SK-N-SH treated with all-trans-retinoic acid at 6 μM for 48 hours (cell line): ENCODE measurements around the gene IRS1.
A peak's percentile ranks its signal among the peaks of the same experiment; 100 is the strongest.

ENCODE experiments used
- ATAC-seq: fragments of 200-7000 bp; cut with Tn5 transposase; 3 replicates; pipeline ENCODE4 v1.9.1; 2020; ENCODE audit warnings: mild to moderate bottlenecking, moderate library complexity
- ARNTL ChIP-seq: fragments of 450-650 bp; formaldehyde crosslinking; IDR thresholded peaks from 2 replicates; pipeline ENCODE4 v1.5.0; 2020; ENCODE audit warnings: low read depth, mild to moderate bottlenecking, moderate library complexity, borderline replicate concordance
- BACH2 ChIP-seq: fragments of 250-450 bp; sonication (Bioruptor Pico); IDR thresholded peaks from 2 replicates; pipeline ENCODE4 v1.9.0; 2021; ENCODE audit warnings: mild to moderate bottlenecking, borderline replicate concordance
- CREB5 ChIP-seq: fragments of 250-450 bp; sonication (Bioruptor Pico); IDR thresholded peaks from 2 replicates; pipeline ENCODE4 v1.5.1; 2020; ENCODE audit warnings: low read depth, mild to moderate bottlenecking, moderate library complexity
- CSDC2 ChIP-seq: fragments of 250-450 bp; sonication (Bioruptor Pico); IDR thresholded peaks from 2 replicates; pipeline ENCODE4 v1.5.0; 2020; ENCODE audit warnings: mild to moderate bottlenecking, moderate library complexity
- ESRRG ChIP-seq: fragments of 250-450 bp; sonication (Bioruptor Pico); IDR thresholded peaks from 2 replicates; pipeline ENCODE4 v1.6.1; 2021; ENCODE audit warnings: mild to moderate bottlenecking
- GLIS3 ChIP-seq: fragments of 250-450 bp; sonication (Bioruptor Pico); IDR thresholded peaks from 2 replicates; pipeline ENCODE4 v1.5.0; 2020; ENCODE audit warnings: mild to moderate bottlenecking, moderate library complexity
- ISL1 ChIP-seq: fragments of 250-450 bp; sonication (Bioruptor Pico); IDR thresholded peaks from 2 replicates; pipeline ENCODE4 v2.1.2; 2022; ENCODE audit warnings: mild to moderate bottlenecking, moderate library complexity
- OSR1 ChIP-seq: fragments of 250-450 bp; sonication (Bioruptor Pico); IDR thresholded peaks from 2 replicates; pipeline ENCODE4 v1.8.0; 2022; ENCODE audit warnings: moderate library complexity, mild to moderate bottlenecking, inconsistent platforms
- POU6F1 ChIP-seq: fragments of 250-450 bp; sonication (Bioruptor Pico); IDR thresholded peaks from 2 replicates; pipeline ENCODE4 v1.8.0; 2021; ENCODE audit warnings: low read depth, mild to moderate bottlenecking, moderate library complexity, borderline replicate concordance
- PPARA ChIP-seq: fragments of 250-450 bp; sonication (Bioruptor Pico); IDR thresholded peaks from 2 replicates; pipeline ENCODE4 v1.5.0; 2020; ENCODE audit warnings: mild to moderate bottlenecking, borderline replicate concordance
- RARB ChIP-seq: fragments of 250-450 bp; sonication (Bioruptor Pico); IDR thresholded peaks from 2 replicates; pipeline ENCODE4 v1.8.0; 2021; ENCODE audit warnings: mild to moderate bottlenecking, moderate library complexity
- TCF4 ChIP-seq: fragments of 250-450 bp; sonication (Bioruptor Pico); IDR thresholded peaks from 2 replicates; pipeline ENCODE4 v1.8.0; 2021; ENCODE audit warnings: mild to moderate bottlenecking, moderate library complexity, borderline replicate concordance
- TOX ChIP-seq: fragments of 250-450 bp; sonication (Bioruptor Pico); IDR thresholded peaks from 2 replicates; pipeline ENCODE4 v1.8.0; 2021; ENCODE audit warnings: mild to moderate bottlenecking, moderate library complexity, borderline replicate concordance
- TSHZ2 ChIP-seq: fragments of 250-450 bp; sonication (Bioruptor Pico); IDR thresholded peaks from 2 replicates; pipeline ENCODE4 v1.5.0; 2020; ENCODE audit warnings: mild to moderate bottlenecking, moderate library complexity
- ZC3H10 ChIP-seq: fragments of 250-450 bp; sonication (Bioruptor Pico); IDR thresholded peaks from 2 replicates; pipeline ENCODE4 v1.5.1; 2021; ENCODE audit warnings: mild to moderate bottlenecking, moderate library complexity
- ZFP3 ChIP-seq: fragments of 250-450 bp; sonication (Bioruptor Pico); IDR thresholded peaks from 2 replicates; pipeline ENCODE4 v1.5.0; 2020; ENCODE audit warnings: mild to moderate bottlenecking, moderate library complexity
- ZFP30 ChIP-seq: fragments of 450-650 bp; formaldehyde crosslinking; IDR thresholded peaks from 2 replicates; pipeline ENCODE4 v1.5.0; 2022; ENCODE audit warnings: mild to moderate bottlenecking, moderate library complexity
- ZNF565 ChIP-seq: fragments of 450-650 bp; formaldehyde crosslinking; conservative IDR thresholded peaks from 2 replicates; pipeline ENCODE4 v1.5.0; 2020; ENCODE audit warnings: low read depth, mild to moderate bottlenecking, moderate library complexity
- ZNF70 ChIP-seq: fragments of 450-650 bp; formaldehyde crosslinking; IDR thresholded peaks from 2 replicates; pipeline ENCODE4 v1.5.0; 2020; ENCODE audit warnings: mild to moderate bottlenecking, moderate library complexity
- ZNF8 ChIP-seq: fragments of 450-650 bp; formaldehyde crosslinking; IDR thresholded peaks from 2 replicates; pipeline ENCODE4 v1.5.0; 2020; ENCODE audit warnings: mild to moderate bottlenecking, moderate library complexity
- TF ChIP-seq, protein P1 (sequence below): fragments of 250-450 bp; sonication (Bioruptor Pico); IDR thresholded peaks from 2 replicates; pipeline ENCODE4 v1.5.1; 2021; ENCODE audit warnings: mild to moderate bottlenecking, moderate library complexity
- TF ChIP-seq, protein P2 (sequence below): fragments of 250-450 bp; sonication (Bioruptor Pico); IDR thresholded peaks from 2 replicates; pipeline ENCODE4 v1.8.0; 2020; ENCODE audit warnings: mild to moderate bottlenecking, moderate library complexity, borderline replicate concordance

IRS1 gene

GRCh38 chr2:226793646-226794045 is 6.0 kb downstream of the IRS1 start:
- TF ChIP-seq RARB (CRISPR knock-in tag) (no peak), ARNTL (CRISPR knock-in tag) (no peak), ZFP3 (CRISPR knock-in tag) (no peak), TSHZ2 (CRISPR knock-in tag) (no peak), CSDC2 (CRISPR knock-in tag) (no peak), POU6F1 (CRISPR knock-in tag) (no peak), ISL1 (peak; percentile 26; the same call in 1 of the 2 replicates), GLIS3 (CRISPR knock-in tag) (no peak), OSR1 (CRISPR knock-in tag) (no peak), BACH2 (CRISPR knock-in tag) (no peak), ZC3H10 (CRISPR knock-in tag) (no peak), CREB5 (no peak), ZNF565 (CRISPR knock-in tag) (no peak), ZFP30 (CRISPR knock-in tag) (no peak), ZNF8 (CRISPR knock-in tag) (no peak), TCF4 (CRISPR knock-in tag) (0 out of 2 replicates have a peak, but pooled peaks have one; percentile 25)
- TF ChIP-seq, protein P1, sequence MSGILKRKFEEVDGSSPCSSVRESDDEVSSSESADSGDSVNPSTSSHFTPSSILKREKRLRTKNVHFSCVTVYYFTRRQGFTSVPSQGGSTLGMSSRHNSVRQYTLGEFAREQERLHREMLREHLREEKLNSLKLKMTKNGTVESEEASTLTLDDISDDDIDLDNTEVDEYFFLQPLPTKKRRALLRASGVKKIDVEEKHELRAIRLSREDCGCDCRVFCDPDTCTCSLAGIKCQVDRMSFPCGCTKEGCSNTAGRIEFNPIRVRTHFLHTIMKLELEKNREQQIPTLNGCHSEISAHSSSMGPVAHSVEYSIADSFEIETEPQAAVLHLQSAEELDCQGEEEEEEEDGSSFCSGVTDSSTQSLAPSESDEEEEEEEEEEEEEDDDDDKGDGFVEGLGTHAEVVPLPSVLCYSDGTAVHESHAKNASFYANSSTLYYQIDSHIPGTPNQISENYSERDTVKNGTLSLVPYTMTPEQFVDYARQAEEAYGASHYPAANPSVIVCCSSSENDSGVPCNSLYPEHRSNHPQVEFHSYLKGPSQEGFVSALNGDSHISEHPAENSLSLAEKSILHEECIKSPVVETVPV (CRISPR knock-in tag) = no peak
- TF ChIP-seq, protein P2, sequence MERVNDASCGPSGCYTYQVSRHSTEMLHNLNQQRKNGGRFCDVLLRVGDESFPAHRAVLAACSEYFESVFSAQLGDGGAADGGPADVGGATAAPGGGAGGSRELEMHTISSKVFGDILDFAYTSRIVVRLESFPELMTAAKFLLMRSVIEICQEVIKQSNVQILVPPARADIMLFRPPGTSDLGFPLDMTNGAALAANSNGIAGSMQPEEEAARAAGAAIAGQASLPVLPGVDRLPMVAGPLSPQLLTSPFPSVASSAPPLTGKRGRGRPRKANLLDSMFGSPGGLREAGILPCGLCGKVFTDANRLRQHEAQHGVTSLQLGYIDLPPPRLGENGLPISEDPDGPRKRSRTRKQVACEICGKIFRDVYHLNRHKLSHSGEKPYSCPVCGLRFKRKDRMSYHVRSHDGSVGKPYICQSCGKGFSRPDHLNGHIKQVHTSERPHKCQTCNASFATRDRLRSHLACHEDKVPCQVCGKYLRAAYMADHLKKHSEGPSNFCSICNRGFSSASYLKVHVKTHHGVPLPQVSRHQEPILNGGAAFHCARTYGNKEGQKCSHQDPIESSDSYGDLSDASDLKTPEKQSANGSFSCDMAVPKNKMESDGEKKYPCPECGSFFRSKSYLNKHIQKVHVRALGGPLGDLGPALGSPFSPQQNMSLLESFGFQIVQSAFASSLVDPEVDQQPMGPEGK = no peak
- no peak for ATAC-seq

- peak; percentile 2; the same call in 1 of the 3 replicates for ATAC-seq
- TF ChIP-seq ZNF70 (no peak), TOX (CRISPR knock-in tag) (no peak), ESRRG (CRISPR knock-in tag) (no peak), ZFP3 (CRISPR knock-in tag) (no peak), BACH2 (CRISPR knock-in tag) (no peak), RARB (CRISPR knock-in tag) (no peak), ZFP30 (CRISPR knock-in tag) (no peak), CSDC2 (CRISPR knock-in tag) (no peak), GLIS3 (CRISPR knock-in tag) (no peak), ZNF565 (CRISPR knock-in tag) (no peak), CREB5 (no peak), ISL1 (no peak), PPARA (CRISPR knock-in tag) (no peak), ZNF8 (CRISPR knock-in tag) (no peak)
- TF ChIP-seq, protein P2 = no peak
- TF ChIP-seq, protein P1 (CRISPR knock-in tag) = no peak
These were observed 7.3 kb downstream of the IRS1 start for GRCh38 chr2:226792155-226792881.
